Measurements from ENCODE around the gene NEDD8. TPM values are rescaled to one million over a fixed set of nuclear protein-coding genes. Genes with fewer than 3 reads are reported as not detected.

NEDD8 gene
- total RNA-seq, 1 donor from 2014 or later: 180 TPM

DNA sequence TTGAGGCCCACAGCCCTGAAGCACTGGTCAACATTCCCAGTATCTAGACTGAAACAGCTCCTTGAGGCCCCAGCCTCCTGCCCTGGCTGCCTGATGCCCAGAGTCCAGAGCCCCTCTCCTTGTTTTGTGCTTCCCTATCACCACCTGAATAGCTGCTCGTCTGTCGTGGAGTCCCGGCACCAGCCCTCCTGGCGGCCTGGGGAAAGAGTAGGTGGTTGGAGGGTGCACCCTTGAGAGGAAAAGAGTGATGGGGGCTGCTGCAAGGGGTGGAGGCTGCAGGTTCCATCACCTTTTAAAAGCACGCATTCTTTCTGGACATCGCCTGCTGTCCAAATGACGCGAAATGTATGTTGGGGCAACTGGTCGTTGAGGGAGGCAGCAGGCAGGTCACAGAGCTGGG is 36.1 kb upstream of the NEDD8 start:
- H3K4me3 ChIP-seq (ENCODE audit: low read depth, low read length): no peak overlapping the region
- TF ChIP-seq, protein P1, sequence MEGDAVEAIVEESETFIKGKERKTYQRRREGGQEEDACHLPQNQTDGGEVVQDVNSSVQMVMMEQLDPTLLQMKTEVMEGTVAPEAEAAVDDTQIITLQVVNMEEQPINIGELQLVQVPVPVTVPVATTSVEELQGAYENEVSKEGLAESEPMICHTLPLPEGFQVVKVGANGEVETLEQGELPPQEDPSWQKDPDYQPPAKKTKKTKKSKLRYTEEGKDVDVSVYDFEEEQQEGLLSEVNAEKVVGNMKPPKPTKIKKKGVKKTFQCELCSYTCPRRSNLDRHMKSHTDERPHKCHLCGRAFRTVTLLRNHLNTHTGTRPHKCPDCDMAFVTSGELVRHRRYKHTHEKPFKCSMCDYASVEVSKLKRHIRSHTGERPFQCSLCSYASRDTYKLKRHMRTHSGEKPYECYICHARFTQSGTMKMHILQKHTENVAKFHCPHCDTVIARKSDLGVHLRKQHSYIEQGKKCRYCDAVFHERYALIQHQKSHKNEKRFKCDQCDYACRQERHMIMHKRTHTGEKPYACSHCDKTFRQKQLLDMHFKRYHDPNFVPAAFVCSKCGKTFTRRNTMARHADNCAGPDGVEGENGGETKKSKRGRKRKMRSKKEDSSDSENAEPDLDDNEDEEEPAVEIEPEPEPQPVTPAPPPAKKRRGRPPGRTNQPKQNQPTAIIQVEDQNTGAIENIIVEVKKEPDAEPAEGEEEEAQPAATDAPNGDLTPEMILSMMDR (IDR thresholded peaks at IDR 0.05; ENCODE audit: insufficient read depth, low read length, poor library complexity, severe bottlenecking): no peak
- no peaks in the 10 kb centered on the region for H3K27me3 ChIP-seq (ENCODE audit: control insufficient read depth, insufficient read depth, low read length)
- no peak for DNase-seq (ENCODE audit: low read depth)
- peaks cover 3% of the 10 kb centered on the region for H3K36me3 ChIP-seq (ENCODE audit: control insufficient read depth, insufficient read depth, low read length)

DNA sequence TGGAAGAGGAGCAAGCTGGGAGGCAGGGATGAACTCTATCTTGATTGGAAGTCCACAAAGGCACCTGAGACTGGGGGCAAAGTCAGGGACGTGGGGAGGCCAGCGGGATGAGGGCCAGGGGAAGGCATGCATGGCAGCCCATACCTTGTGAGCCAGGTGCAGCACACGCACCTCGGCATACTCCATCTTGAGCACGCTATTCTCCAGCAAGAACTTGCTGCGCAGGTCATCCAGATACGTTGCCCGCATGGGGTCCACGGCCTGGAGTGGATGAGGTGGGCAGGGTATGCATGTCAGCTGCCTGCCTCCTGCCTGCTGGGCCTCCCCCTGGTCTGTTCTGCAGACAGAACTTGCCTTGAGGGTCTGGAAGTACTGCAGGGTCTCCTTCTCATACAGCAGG is 35.3 kb upstream of the NEDD8 start:
- no peak for DNase-seq (ENCODE audit: low read depth)
- TF ChIP-seq, protein P1 (IDR thresholded peaks at IDR 0.05; ENCODE audit: insufficient read depth, low read length, poor library complexity, severe bottlenecking): no peak
- no peak overlapping the region for H3K4me3 ChIP-seq (ENCODE audit: low read depth, low read length)
- peaks cover 3% of the 10 kb centered on the region for H3K36me3 ChIP-seq (ENCODE audit: control insufficient read depth, insufficient read depth, low read length)
- no peaks in the 10 kb centered on the region for H3K27me3 ChIP-seq (ENCODE audit: control insufficient read depth, insufficient read depth, low read length)

DNA sequence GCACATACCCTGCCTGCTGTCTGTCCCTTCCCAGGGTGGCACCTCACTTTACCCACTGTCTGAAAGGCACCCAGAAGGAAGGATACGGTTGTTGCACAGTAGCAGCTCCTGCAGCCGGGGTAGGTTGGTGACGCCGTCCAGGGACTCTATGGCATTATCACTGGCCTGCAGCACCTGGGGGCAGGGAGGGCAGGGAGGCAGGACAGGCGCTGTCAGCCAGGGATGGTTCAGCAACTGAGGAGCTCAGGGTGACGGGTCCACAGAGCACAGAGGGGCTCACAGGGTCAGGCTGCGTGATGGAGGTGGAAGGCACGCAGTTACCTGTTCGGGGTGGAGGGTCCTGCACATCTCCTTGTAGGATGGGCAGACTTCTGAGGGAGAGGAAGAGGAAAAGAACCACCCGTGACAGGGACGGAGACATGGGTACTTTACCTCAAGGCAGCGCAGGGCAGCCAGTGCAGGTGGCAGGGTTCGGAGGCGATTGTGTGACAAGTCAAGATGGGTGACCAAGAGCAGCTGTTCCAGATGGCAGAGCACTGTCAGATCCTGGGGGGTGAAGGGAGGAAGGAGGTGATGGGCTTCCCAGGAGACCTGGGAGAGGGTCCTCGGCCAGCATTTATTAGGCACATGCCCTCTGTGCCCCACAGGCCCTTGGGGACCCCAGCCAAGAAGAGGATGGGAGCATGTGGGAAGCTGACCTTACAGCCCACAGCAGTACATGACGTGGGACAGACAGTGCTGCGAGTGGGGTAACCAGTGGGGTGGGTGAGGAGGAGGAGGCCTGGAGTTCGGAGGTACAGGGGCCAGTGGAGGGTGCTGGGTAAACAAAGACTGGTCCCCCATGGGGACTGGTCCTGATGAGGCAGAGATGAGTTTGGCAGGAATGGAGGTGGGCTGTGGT is 34.4 kb upstream of the NEDD8 start:
- TF ChIP-seq, protein P1 (IDR thresholded peaks at IDR 0.05; ENCODE audit: insufficient read depth, low read length, poor library complexity, severe bottlenecking): no peak
- no peak for DNase-seq (ENCODE audit: low read depth)
- no peaks in the 10 kb centered on the region for H3K27me3 ChIP-seq (ENCODE audit: control insufficient read depth, insufficient read depth, low read length)
- no peak overlapping the region for H3K4me3 ChIP-seq (ENCODE audit: low read depth, low read length)
- H3K36me3 ChIP-seq (ENCODE audit: control insufficient read depth, insufficient read depth, low read length): peaks cover 3% of the 10 kb centered on the region

DNA sequence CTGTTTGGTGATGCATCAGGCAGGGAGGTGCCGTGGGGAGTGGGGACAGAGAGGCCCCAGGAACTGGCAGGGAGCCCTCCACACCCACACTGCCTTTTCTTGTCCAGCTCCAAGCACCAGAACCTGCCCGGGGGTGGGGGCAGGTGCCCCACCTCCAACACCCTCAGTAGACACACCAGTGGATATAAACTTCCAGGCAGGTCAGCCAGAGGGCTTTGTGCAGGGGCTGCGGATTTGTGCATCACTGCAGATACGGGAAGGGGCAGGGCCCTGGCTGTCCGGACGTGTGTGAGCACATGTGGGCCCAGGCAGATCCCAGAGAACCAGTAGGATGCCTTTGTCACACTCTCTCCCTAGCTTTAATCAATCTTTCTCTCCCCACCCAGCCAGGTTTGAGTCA is 32.1 kb upstream of the NEDD8 start:
- Histone ChIP-seq H3K4me3 (ENCODE audit: low read depth, low read length) (no peak overlapping the region), H3K27me3 (ENCODE audit: control insufficient read depth, insufficient read depth, low read length) (no peaks in the 10 kb centered on the region), H3K36me3 (ENCODE audit: control insufficient read depth, insufficient read depth, low read length) (peaks cover 2% of the 10 kb centered on the region)
- DNase-seq (ENCODE audit: low read depth): no peak
- TF ChIP-seq, protein P1 (IDR thresholded peaks at IDR 0.05; ENCODE audit: insufficient read depth, low read length, poor library complexity, severe bottlenecking): no peak

DNA sequence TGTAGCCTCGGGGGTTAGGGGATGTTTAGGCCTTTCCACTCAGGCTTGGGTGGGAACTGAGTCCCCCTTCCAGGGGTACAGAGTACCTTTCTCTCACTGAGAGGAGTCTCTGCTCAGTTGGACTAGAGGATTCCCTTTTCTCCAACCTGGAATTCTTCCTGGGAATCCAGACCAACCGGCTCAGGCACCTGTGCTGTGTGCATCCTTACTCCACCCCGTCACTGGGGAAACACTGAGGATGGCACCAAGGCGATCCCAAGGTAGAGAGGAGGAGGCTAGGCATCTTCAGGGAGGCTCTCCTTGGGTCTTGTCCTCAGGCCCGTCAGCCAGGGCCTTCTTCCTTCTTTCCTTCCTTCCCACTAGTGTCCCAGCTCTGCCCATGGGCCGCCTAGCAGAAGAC is 31.7 kb upstream of the NEDD8 start:
- TF ChIP-seq, protein P1 (IDR thresholded peaks at IDR 0.05; ENCODE audit: insufficient read depth, low read length, poor library complexity, severe bottlenecking): no peak
- no peak for DNase-seq (ENCODE audit: low read depth)
- H3K4me3 ChIP-seq (ENCODE audit: low read depth, low read length): no peak overlapping the region
- peaks cover 1% of the 10 kb centered on the region for H3K36me3 ChIP-seq (ENCODE audit: control insufficient read depth, insufficient read depth, low read length)
- no peaks in the 10 kb centered on the region for H3K27me3 ChIP-seq (ENCODE audit: control insufficient read depth, insufficient read depth, low read length)

Measured in kidney epithelial cell (primary cell).